Stimulated activated CD4-positive, alpha-beta T cell treated with anti-CD3 and anti-CD28 coated beads, Interleukin-15, amount 100 ng/mL, for 24 hours (primary cell): Measurements from ENCODE around the gene SFTPA1.
A peak's percentile ranks its signal among the peaks of the same experiment; 100 is the strongest.
"Not testable (repeated sequence)": the region's sequence is repeated elsewhere in the genome, so short reads cannot be mapped to it uniquely, and the experiment has no call there.

ENCODE experiments used
- DNase-seq: peaks from one replicate; pipeline ENCODE4 v3.0.0-alpha.2; 2020

SFTPA1 gene

GRCh38 chr10:79610601-79611191 is at the start of gene SFTPA1:
Gene SFTPA1 (plus strand): TSS chr10:79610939. CDS start chr10:79611826, 887 bp downstream.
- no peak for DNase-seq

- no peak for DNase-seq
Observed at GRCh38 chr10:79561257-79561656, 49.5 kb upstream of the SFTPA1 start.

- DNase-seq, result peak; percentile 74
Observed at GRCh38 chr10:79562135-79562756, 48.5 kb upstream of the SFTPA1 start.

GRCh38 chr10:79563426-79563825 is 47.3 kb upstream of the SFTPA1 start:
- DNase-seq, result no peak

GRCh38 chr10:79570624-79571023 is 40.1 kb upstream of the SFTPA1 start:
- not testable (repeated sequence) for DNase-seq

GRCh38 chr10:79579361-79579760 is 31.4 kb upstream of the SFTPA1 start:
- DNase-seq, result no peak

- DNase-seq, result no peak
Observed at GRCh38 chr10:79581044-79581443, 29.7 kb upstream of the SFTPA1 start.

GRCh38 chr10:79582096-79582495 is 28.6 kb upstream of the SFTPA1 start:
- no peak for DNase-seq

GRCh38 chr10:79582954-79583353 is 27.8 kb upstream of the SFTPA1 start:
- not testable (repeated sequence) for DNase-seq

GRCh38 chr10:79583488-79584024 is 27.2 kb upstream of the SFTPA1 start:
- no peak for DNase-seq

- no peak for DNase-seq
Observed at GRCh38 chr10:79585870-79586527, 24.7 kb upstream of the SFTPA1 start.

- no peak for DNase-seq
Observed at GRCh38 chr10:79586933-79587332, 23.8 kb upstream of the SFTPA1 start.

GRCh38 chr10:79588800-79589199 is 21.9 kb upstream of the SFTPA1 start:
- DNase-seq, result no peak

- no peak for DNase-seq
Observed at GRCh38 chr10:79593377-79593776, 17.4 kb upstream of the SFTPA1 start.

GRCh38 chr10:79594565-79594964 is 16.2 kb upstream of the SFTPA1 start:
- DNase-seq, result not testable (repeated sequence)

- DNase-seq, result no peak
Observed at GRCh38 chr10:79595510-79595909, 15.2 kb upstream of the SFTPA1 start.

- not testable (repeated sequence) for DNase-seq
Observed at GRCh38 chr10:79599644-79600043, 11.1 kb upstream of the SFTPA1 start.

- DNase-seq, result no peak
Observed at GRCh38 chr10:79601939-79602338, 8.8 kb upstream of the SFTPA1 start.

- no peak for DNase-seq
Observed at GRCh38 chr10:79602953-79603352, 7.8 kb upstream of the SFTPA1 start.

GRCh38 chr10:79604294-79604693 is 6.4 kb upstream of the SFTPA1 start:
- DNase-seq, result no peak

- DNase-seq, result no peak
Observed at GRCh38 chr10:79605308-79605707, 5.4 kb upstream of the SFTPA1 start.

GRCh38 chr10:79608505-79609375 is 2.0 kb upstream of the SFTPA1 start:
- peak; percentile 63 for DNase-seq
